ENCODE results near the gene RNF187. TPM values are rescaled to one million over a fixed set of nuclear protein-coding genes. Genes with fewer than 3 reads are reported as not detected.

RNF187 gene
- total RNA-seq, 1 donor = 26.9 TPM

DNA sequence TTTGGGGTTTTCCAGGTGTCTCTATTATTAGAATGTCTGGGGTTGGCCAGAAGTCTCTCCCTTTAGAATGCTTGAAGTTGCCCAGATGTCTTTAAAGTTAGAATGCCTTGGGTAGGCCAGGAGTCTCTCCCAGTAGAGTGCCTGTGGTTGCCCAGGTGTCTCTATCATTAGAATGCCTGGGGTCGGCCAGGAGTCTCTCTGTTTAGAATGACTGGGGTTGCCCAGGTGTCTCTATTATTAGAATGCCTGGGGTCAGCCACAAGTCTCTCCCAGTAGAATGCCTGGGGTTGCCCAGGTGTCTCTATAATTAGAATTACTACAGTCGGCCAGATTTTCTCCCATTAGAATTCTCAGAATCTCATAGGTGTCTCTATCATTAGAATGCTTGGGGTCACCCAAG, 55.2 kb downstream of the RNF187 start:
- no peak for DNase-seq (ENCODE audit: low read depth in 2 of 3, low spot score in 2 of 3)

DNA sequence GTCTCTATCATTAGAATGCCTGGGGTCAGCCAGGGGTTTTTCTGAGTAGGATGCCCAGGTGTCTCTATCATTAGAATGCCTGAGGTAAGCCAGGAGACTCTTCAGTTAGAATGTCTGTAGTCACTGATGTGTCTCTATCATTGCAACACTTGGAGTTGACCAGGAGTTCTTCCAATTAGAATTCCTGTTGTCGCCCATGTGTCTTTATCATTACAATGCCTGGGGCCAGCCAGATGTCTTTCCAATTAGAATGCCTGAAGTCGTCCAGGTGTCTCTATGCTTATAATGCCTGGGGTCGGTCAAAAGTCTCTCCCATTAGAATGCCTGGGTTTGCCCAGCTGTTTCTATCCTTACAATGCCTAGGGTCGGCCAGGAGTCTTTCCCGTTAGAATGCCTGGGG, 55.8 kb downstream of the RNF187 start:
- no peak for DNase-seq (ENCODE audit: low read depth in 2 of 3, low spot score in 2 of 3)

DNA sequence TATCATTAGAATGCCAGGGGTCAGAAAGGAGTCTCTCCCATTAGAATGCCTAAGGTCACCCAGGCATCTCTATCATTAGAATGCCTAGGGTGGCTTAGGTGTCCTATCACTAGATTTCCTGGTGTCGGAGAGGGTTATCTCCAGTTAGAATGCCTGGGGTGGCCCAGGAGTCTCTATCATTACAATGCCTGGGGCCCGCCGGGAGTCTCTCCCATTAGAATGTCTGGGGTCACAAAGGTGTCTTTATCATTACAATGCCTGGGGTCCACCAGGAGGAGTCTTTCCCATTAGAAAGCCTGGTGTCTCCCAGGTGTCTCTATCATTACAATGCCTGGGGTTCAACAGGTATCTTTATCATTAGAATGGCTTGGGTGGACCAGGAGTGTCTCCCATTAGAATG, 56.2 kb downstream of the RNF187 start:
- no peak for DNase-seq (ENCODE audit: low read depth in 2 of 3, low spot score in 2 of 3)

DNA sequence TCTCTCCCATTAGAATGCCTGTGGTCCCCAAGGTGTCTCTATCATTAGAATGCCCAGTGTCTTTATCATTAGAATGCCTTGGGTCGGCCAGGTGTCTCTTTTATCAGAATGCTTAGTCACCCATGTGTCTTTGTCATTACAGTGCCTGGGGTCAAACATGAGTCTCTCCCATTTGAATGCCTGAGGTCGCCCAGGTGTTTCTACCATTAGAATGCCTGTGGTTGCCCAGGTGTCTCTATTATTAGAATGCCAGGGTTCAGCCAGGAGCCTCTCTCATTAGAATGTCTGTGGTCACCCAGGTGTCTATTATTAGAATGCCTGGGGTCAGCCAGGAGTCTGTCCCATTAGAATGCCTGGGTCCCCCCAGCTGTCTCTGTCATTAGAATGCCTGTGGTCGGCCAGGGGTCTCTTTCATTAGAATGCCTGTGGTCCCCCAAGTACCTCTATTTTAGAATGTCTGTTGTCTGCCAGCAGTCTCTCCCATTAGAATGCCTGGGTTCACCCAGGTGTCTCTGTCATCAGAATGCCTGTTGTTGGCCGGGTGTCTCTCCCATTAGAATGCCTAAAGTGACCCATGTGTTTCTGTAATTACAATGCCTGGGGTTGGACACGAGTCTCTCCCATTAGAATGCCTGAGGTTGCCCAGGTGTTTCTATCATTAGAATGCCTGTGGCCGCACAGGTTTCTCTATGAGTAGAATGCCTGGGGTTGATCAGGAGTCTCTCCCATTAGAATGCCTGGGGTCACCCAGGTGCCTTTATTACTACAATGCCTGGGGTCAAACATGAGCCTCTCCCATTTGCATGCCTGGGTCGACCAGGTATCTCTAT, 57.1 kb downstream of the RNF187 start:
- no peak for DNase-seq (ENCODE audit: low read depth in 2 of 3, low spot score in 2 of 3)

DNA sequence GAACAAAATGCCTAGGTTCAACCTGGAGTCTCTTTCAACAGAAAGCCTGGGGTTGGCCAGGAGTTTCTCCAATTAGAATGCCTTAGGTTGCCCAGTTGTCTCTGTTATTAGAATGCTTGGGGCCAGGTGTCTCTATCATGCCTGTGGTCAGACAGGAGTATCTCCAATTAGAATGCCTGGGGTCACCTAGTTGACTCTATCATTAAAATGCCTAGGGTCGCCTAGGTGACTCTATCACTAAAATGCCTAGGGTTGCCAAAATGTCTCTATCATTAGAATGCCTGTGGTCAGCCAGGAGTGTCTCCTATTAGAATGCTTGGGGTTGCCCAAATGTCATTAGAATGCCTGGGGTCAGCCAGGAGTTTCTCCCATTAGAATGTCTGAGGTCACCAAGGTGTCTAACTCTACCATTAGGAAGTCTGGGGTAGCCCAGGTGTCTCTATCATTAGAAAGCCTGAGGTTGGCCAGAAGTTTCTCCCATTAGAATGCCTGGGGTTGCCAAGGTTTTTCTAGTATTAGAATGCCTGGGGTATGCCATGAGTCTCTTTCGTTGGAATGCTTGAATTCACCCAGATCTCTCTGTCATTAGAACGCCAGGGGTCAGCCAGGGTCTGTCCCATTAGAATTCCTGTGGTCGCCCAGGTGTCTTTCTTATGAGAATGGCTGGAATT, 57.9 kb downstream of the RNF187 start:
- no peak for DNase-seq (ENCODE audit: low read depth in 2 of 3, low spot score in 2 of 3)

Small RNA genes lying within 50 kb of the gene (small RNA-seq; reads per million reads assigned to genes)
- gene MIR4666A = not detected

Other genes with a start within 250 kb of the RNF187 start
- gene TRIM11, start 80.5 kb upstream of the RNF187 start, total RNA-seq = 24.0 TPM
- gene TRIM17, start 70.5 kb upstream of the RNF187 start, total RNA-seq = 0.27 TPM
- gene RHOU, start 248.1 kb downstream of the RNF187 start, total RNA-seq = 0.54 TPM